ENCODE data around the gene R3HDM4. TPM values are rescaled to one million over a fixed set of nuclear protein-coding genes. Genes with fewer than 3 reads are reported as not detected.

Gene R3HDM4
- total and polyA plus RNA-seq, 10 of the 15 experiments (the other 5 are each of a cell fraction or from before 2014, with no cell fraction given): 1.3 to 65.8 (median 27.7) TPM

- TF ChIP-seq NFIC (IDR thresholded peaks at IDR 0.05; ENCODE audit: low read depth, low read length) (no peak), MYB (IDR thresholded peaks at IDR 0.05; ENCODE audit: borderline replicate concordance, low read depth, low read length) (no peak), ASH2L (IDR thresholded peaks at IDR 0.05; ENCODE audit: borderline replicate concordance, low read depth) (no peak)
Observed at GRCh38 chr19:902093-902370, 11.0 kb downstream of the R3HDM4 start (continued).

- intact Hi-C loops (cut with micrococcal nuclease; ENCODE audit: unreplicated experiment) (no loop called here), in situ Hi-C loops (cut with MboI) (no loop called here)
- peaks cover 8% of the 10 kb centered on the region for H3K4me1 ChIP-seq (ENCODE audit: control insufficient read depth, insufficient read depth, low read length)
- POLR2A ChIA-PET: no interaction called here
- no peak overlapping the region for H3K27ac ChIP-seq (ENCODE audit: control insufficient read depth, insufficient read depth)
- no peak for DNase-seq (ENCODE audit: low read depth, low spot score)
- SMC1A ChIA-PET (ENCODE audit: uncharacterized antibody, unreplicated experiment): no interaction called here
- CTCF ChIA-PET: no interaction called here
- BruUV-seq (replicated peaks): no TSS peak
- H3K4me3 ChIP-seq: no peak overlapping the region
- RAD21 ChIA-PET (ENCODE audit: unreplicated experiment): no interaction called here
- 92% methylated on average over 27 of the region's 27 CpGs for WGBS (ENCODE audit: insufficient coverage, insufficient replicate concordance, low lambda C conversion rate, missing lambda C conversion rate)
- ATAC-seq: no peak
- H3K4me2 ChIP-seq (ENCODE audit: control insufficient read depth, insufficient read depth): no peak overlapping the region
- peaks cover 0 to 6% of the 10 kb centered on the region in 2 experiments; a peak in 2 of 4 replicates for H3K36me3 ChIP-seq (ENCODE audit: control insufficient read depth in 2 of 2, insufficient read depth in 2 of 2, low read length in 1 of 2)
- H3K79me2 ChIP-seq (ENCODE audit: control insufficient read depth, insufficient read depth, low read length): peaks cover 1% of the 10 kb centered on the region
- no peaks in the 10 kb centered on the region for H3K27me3 ChIP-seq (replicated peaks in 1 of 2; ENCODE audit: control insufficient read depth in 2 of 2, insufficient read depth in 2 of 2, low read length in 1 of 2)
- H3K9ac ChIP-seq (ENCODE audit: control insufficient read depth, insufficient read depth, low read length): no peak overlapping the region
- no peaks in the 10 kb centered on the region for H3K9me3 ChIP-seq (replicated peaks; ENCODE audit: control insufficient read depth, insufficient read depth, low read length)
- no peaks in the 10 kb centered on the region for H4K20me1 ChIP-seq (ENCODE audit: control insufficient read depth, insufficient read depth)
- no peak for FAIRE-seq
- peak; percentile 22; the same call in 1 of the 2 replicates for TF ChIP-seq POLR2A (IDR thresholded peaks at IDR 0.05; ENCODE audit: low read depth, low read length)
- no peak for TF ChIP-seq PAX5 (IDR thresholded peaks at IDR 0.05; ENCODE audit: borderline replicate concordance, low read depth, low read length)
- no peak overlapping the region for H2AFZ ChIP-seq (ENCODE audit: control insufficient read depth, low read depth, low read length)
Observed at GRCh38 chr19:901216-902092, 11.6 kb downstream of the R3HDM4 start.

Data from GM12878 (cell line).